ENCODE data around the gene TNFSF13B. TPM values are rescaled to one million over a fixed set of nuclear protein-coding genes. Genes with fewer than 3 reads are reported as not detected.
"Not testable (repeated sequence)": the region's sequence is repeated elsewhere in the genome, so short reads cannot be mapped to it uniquely, and the experiment has no call there.

Gene TNFSF13B
- total RNA-seq, 2 donors from 2014 or later, result 0.35 to 1.5 TPM

- H3K4me1 ChIP-seq (ENCODE audit: control insufficient read depth, insufficient read depth, low read length), result no peaks in the 10 kb centered on the region
- H3K36me3 Mint-ChIP-seq (ENCODE audit: low read depth), result no peaks in the 10 kb centered on the region
- no peaks in the 10 kb centered on the region for H3K27me3 Mint-ChIP-seq (ENCODE audit: insufficient read depth)
- TF ChIP-seq, protein P1, sequence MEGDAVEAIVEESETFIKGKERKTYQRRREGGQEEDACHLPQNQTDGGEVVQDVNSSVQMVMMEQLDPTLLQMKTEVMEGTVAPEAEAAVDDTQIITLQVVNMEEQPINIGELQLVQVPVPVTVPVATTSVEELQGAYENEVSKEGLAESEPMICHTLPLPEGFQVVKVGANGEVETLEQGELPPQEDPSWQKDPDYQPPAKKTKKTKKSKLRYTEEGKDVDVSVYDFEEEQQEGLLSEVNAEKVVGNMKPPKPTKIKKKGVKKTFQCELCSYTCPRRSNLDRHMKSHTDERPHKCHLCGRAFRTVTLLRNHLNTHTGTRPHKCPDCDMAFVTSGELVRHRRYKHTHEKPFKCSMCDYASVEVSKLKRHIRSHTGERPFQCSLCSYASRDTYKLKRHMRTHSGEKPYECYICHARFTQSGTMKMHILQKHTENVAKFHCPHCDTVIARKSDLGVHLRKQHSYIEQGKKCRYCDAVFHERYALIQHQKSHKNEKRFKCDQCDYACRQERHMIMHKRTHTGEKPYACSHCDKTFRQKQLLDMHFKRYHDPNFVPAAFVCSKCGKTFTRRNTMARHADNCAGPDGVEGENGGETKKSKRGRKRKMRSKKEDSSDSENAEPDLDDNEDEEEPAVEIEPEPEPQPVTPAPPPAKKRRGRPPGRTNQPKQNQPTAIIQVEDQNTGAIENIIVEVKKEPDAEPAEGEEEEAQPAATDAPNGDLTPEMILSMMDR (conservative IDR thresholded peaks at IDR 0.05), result no peak
- peaks cover 4% of the 10 kb centered on the region for H3K9me3 ChIP-seq (ENCODE audit: control insufficient read depth, low read length)
- H3K9ac ChIP-seq (ENCODE audit: extremely low read depth, low read length, poor library complexity, severe bottlenecking), result no peak overlapping the region
- no peaks in the 10 kb centered on the region for H3K27me3 ChIP-seq (ENCODE audit: control insufficient read depth, insufficient read depth, low read length, poor library complexity, severe bottlenecking)
- H3K27ac Mint-ChIP-seq, result no peak overlapping the region
- no peak for DNase-seq
- no peak overlapping the region for H3K27ac ChIP-seq (ENCODE audit: low read depth, low read length)
- no peak overlapping the region for H3K4me3 ChIP-seq (ENCODE audit: low read length)
- no peaks in the 10 kb centered on the region for H3K36me3 ChIP-seq (ENCODE audit: control insufficient read depth, insufficient read depth, low read length)
- no peaks in the 10 kb centered on the region for H3K4me1 Mint-ChIP-seq
- H3K4me3 Mint-ChIP-seq, result no peak overlapping the region
- H3K9me3 Mint-ChIP-seq, result peaks cover 5% of the 10 kb centered on the region
Measured at GRCh38 chr13:108306860-108307259, 37.3 kb downstream of the TNFSF13B start.

DNA sequence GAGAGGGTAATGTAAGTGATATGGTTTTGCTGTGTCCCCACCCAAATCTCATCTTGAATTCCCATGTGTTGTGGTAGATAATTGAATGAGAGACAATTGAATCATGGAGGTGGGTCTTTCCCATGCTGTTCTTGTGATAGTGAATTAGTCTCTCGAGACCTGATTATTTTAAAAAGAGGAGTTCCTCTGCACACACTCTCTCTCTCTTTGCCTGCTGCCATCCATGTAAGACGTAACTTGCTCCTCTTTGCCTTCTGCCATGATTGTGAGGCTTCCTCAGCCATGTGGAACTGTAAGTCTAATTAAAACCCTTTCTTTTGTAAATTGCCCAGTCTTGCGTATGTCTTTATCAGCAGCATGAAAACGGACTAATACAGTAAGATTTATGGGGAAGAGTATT is 42.1 kb downstream of the TNFSF13B start:
- not testable (repeated sequence) for H3K4me1 Mint-ChIP-seq; H3K27ac Mint-ChIP-seq; H3K4me1 ChIP-seq (ENCODE audit: control insufficient read depth, insufficient read depth, low read length); H3K9ac ChIP-seq (ENCODE audit: extremely low read depth, low read length, poor library complexity, severe bottlenecking); H3K36me3 ChIP-seq (ENCODE audit: control insufficient read depth, insufficient read depth, low read length); H3K27ac ChIP-seq (ENCODE audit: low read depth, low read length); H3K9me3 Mint-ChIP-seq; DNase-seq; H3K4me3 ChIP-seq (ENCODE audit: low read length); H3K27me3 Mint-ChIP-seq (ENCODE audit: insufficient read depth); H3K27me3 ChIP-seq (ENCODE audit: control insufficient read depth, insufficient read depth, low read length, poor library complexity, severe bottlenecking); H3K9me3 ChIP-seq (ENCODE audit: control insufficient read depth, low read length); H3K36me3 Mint-ChIP-seq (ENCODE audit: low read depth); H3K4me3 Mint-ChIP-seq
- WGBS, 2 experiments (ENCODE audit: insufficient coverage in 1 of 2, insufficient read length in 1 of 2), result 87 to 92% methylated on average over 2 to 4 of the region's 4 CpGs

GRCh38 chr13:108313382-108313781 is 43.9 kb downstream of the TNFSF13B start:
- Histone ChIP-seq H3K27me3 (ENCODE audit: control insufficient read depth, insufficient read depth, low read length, poor library complexity, severe bottlenecking) (no peaks in the 10 kb centered on the region), H3K9ac (ENCODE audit: extremely low read depth, low read length, poor library complexity, severe bottlenecking) (no peak overlapping the region), H3K4me1 (ENCODE audit: control insufficient read depth, insufficient read depth, low read length) (peaks cover 5% of the 10 kb centered on the region), H3K4me3 (ENCODE audit: low read length) (no peak overlapping the region), H3K36me3 (ENCODE audit: control insufficient read depth, insufficient read depth, low read length) (no peaks in the 10 kb centered on the region), H3K27ac (ENCODE audit: low read depth, low read length) (no peak overlapping the region), H3K9me3 (ENCODE audit: control insufficient read depth, low read length) (peaks cover 9% of the 10 kb centered on the region)
- TF ChIP-seq, protein P1 (conservative IDR thresholded peaks at IDR 0.05), result no peak
- H3K27ac Mint-ChIP-seq, result no peak overlapping the region
- H3K4me3 Mint-ChIP-seq, result no peak overlapping the region
- WGBS, 2 experiments (ENCODE audit: insufficient coverage in 1 of 2, insufficient read length in 1 of 2), result 93% methylated on average over 3 of the region's 3 CpGs; no CpG with 5 or more reads in 1 of the 2 experiments
- H3K36me3 Mint-ChIP-seq (ENCODE audit: low read depth), result no peaks in the 10 kb centered on the region
- peaks cover 6% of the 10 kb centered on the region for H3K4me1 Mint-ChIP-seq
- peaks cover 2% of the 10 kb centered on the region for H3K27me3 Mint-ChIP-seq (ENCODE audit: insufficient read depth)
- H3K9me3 Mint-ChIP-seq, result peaks cover 7% of the 10 kb centered on the region
- DNase-seq, result no peak

DNA sequence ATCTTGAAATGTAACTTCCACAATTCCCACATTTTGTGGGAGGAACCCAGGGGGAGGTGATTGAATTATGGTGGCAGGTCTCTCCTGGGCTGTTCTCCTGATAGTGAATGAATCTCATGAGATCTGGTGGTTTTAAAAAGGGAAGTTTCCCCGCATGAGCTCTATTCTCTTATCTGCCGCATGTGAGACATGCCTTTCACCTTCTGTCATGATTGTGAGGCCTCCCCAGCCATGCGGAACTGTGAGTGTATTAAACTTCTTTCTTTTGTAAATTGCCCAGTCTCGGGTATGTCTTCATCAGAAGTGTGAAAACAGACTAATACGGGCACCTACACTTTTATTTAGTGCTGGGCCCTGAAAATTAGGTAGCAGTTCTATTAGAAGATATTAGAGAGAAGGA is 45.8 kb downstream of the TNFSF13B start:
- 60 to 70% methylated on average over 1 to 5 of the region's 5 CpGs for WGBS, 2 experiments (ENCODE audit: insufficient coverage in 1 of 2, insufficient read length in 1 of 2)
- H3K4me3 Mint-ChIP-seq, result no peak overlapping the region
- H3K4me1 Mint-ChIP-seq, result peaks cover 6% of the 10 kb centered on the region

More for the DNA sequence above, 45.8 kb downstream of the TNFSF13B start:
- Mint-ChIP-seq H3K9me3 (peaks cover 3% of the 10 kb centered on the region), H3K27ac (no peak overlapping the region), H3K36me3 (ENCODE audit: low read depth) (no peaks in the 10 kb centered on the region), H3K27me3 (ENCODE audit: insufficient read depth) (peaks cover 2% of the 10 kb centered on the region)
- Histone ChIP-seq H3K4me1 (ENCODE audit: control insufficient read depth, insufficient read depth, low read length) (peaks cover 5% of the 10 kb centered on the region), H3K9ac (ENCODE audit: extremely low read depth, low read length, poor library complexity, severe bottlenecking) (no peak overlapping the region), H3K4me3 (ENCODE audit: low read length) (no peak overlapping the region), H3K9me3 (ENCODE audit: control insufficient read depth, low read length) (peaks cover 4% of the 10 kb centered on the region), H3K27me3 (ENCODE audit: control insufficient read depth, insufficient read depth, low read length, poor library complexity, severe bottlenecking) (no peaks in the 10 kb centered on the region), H3K27ac (ENCODE audit: low read depth, low read length) (no peak overlapping the region), H3K36me3 (ENCODE audit: control insufficient read depth, insufficient read depth, low read length) (no peaks in the 10 kb centered on the region)
- TF ChIP-seq, protein P1 (conservative IDR thresholded peaks at IDR 0.05), result no peak
- DNase-seq, result peak; percentile 52

Measured in endodermal cell (in vitro differentiated cells).